ENCODE data around the gene FAM210A.
"Not testable (repeated sequence)": the region's sequence is repeated elsewhere in the genome, so short reads cannot be mapped to it uniquely, and the experiment has no call there.

Gene FAM210A

GRCh38 chr18:13700153-13700552 is 26.2 kb downstream of the FAM210A start:
- no peak for DNase-seq

GRCh38 chr18:13696961-13697360 is 29.4 kb downstream of the FAM210A start:
- DNase-seq, result no peak

- DNase-seq, result not testable (repeated sequence)
These were observed 31.0 kb downstream of the FAM210A start for GRCh38 chr18:13695337-13695736.

- DNase-seq, result not testable (repeated sequence)
These were observed 36.3 kb downstream of the FAM210A start for GRCh38 chr18:13690060-13690459.

- no peak for DNase-seq
These were observed 37.9 kb downstream of the FAM210A start for GRCh38 chr18:13688191-13689136.

GRCh38 chr18:13684546-13684945 is 41.8 kb downstream of the FAM210A start:
- DNase-seq, result no peak

GRCh38 chr18:13681701-13682100 is 44.7 kb downstream of the FAM210A start:
- no peak for DNase-seq

- DNase-seq, result no peak
These were observed 45.7 kb downstream of the FAM210A start for GRCh38 chr18:13680612-13681011.

GRCh38 chr18:13677350-13677749 is 49.0 kb downstream of the FAM210A start:
- not testable (repeated sequence) for DNase-seq

- no peak for DNase-seq
These were observed 49.9 kb downstream of the FAM210A start for GRCh38 chr18:13676471-13676870.

- no peak for DNase-seq
These were observed 53.7 kb downstream of the FAM210A start for GRCh38 chr18:13672657-13673056.

GRCh38 chr18:13661779-13662256 is 64.5 kb downstream of the FAM210A start:
- no peak for DNase-seq

- DNase-seq, result no peak
These were observed 65.1 kb downstream of the FAM210A start for GRCh38 chr18:13661051-13661778.

GRCh38 chr18:13660510-13660909 is 65.8 kb downstream of the FAM210A start:
- no peak for DNase-seq

- no peak for DNase-seq
These were observed 67.7 kb downstream of the FAM210A start for GRCh38 chr18:13658436-13659204.

- no peak for DNase-seq
These were observed 68.4 kb downstream of the FAM210A start for GRCh38 chr18:13657974-13658373.

GRCh38 chr18:13653746-13654433 is 72.5 kb downstream of the FAM210A start:
- no peak for DNase-seq

- DNase-seq, result no peak
These were observed 76.7 kb downstream of the FAM210A start for GRCh38 chr18:13649397-13650390.

GRCh38 chr18:13647761-13648160 is 78.6 kb downstream of the FAM210A start:
- DNase-seq, result no peak

GRCh38 chr18:13646633-13647032 is 79.7 kb downstream of the FAM210A start:
- DNase-seq, result no peak

- no peak for DNase-seq
These were observed 81.3 kb downstream of the FAM210A start for GRCh38 chr18:13645093-13645492.

Measured in SIG-M5 (cell line).